MM.1S (cell line): Measurements from ENCODE around the gene RFFL.

Experiments
- CTCF ChIP-seq: fragments of 300-600 bp; sonication (generic); IDR thresholded peaks from 2 replicates; pipeline ENCODE4 v1.5.1; 2016; ENCODE audit warnings: antibody characterized with exemption, low read length, mixed read lengths
- EZH2phosphoT487 ChIP-seq: fragments of 300-600 bp; sonication (generic); IDR thresholded peaks from 2 replicates; pipeline ENCODE4 v1.6.1; 2018; ENCODE audit warnings: antibody characterized with exemption, low read length

GRCh38 chr17:35065880-35066279 is 2.4 kb upstream of the RFFL start:
- no peak for TF ChIP-seq EZH2phosphoT487
- TF ChIP-seq CTCF, result no peak
